Naive thymus-derived CD8-positive, alpha-beta T cell (primary cell): ENCODE data around the gene C12orf57. TPM values are rescaled to one million over a fixed set of nuclear protein-coding genes. Genes with fewer than 3 reads are reported as not detected.

Source experiments
- ATAC-seq, 2 donors: fragments of 150-1000 bp; cut with Tn5 transposase in 1 of 2; sonication (Bioruptor Pico), chemical (Tn5 transposase) in 1 of 2; 1 replicate in 1 of 2; 2 replicates in 1 of 2; pipeline ENCODE4 v1.10.0; 2021; ENCODE audit warnings: mild to moderate bottlenecking in 2 of 2, moderate library complexity in 2 of 2
- POLR2A ChIA-PET: fragments of 350-600 bp; sonication (Branson Sonifier 250); formaldehyde crosslinking; loops from one replicate; lab custom pipeline; 2021; ENCODE audit warnings: antibody characterized with exemption; lab: Charles Lee
- DNase-seq, 10 donors: peaks; one replicate each; pipeline versions ENCODE4 v3.0.0 to v3.0.0-alpha.2; 2020 to 2022
- H3K27ac Mint-ChIP-seq, 10 donors: one replicate each; pipeline ENCODE4 v1.8.0; 2020 to 2022; ENCODE audit warnings: mild to moderate bottlenecking in 10 of 10, mixed read lengths in 10 of 10, moderate library complexity in 4 of 10, inconsistent platforms in 1 of 10
- H3K27me3 Mint-ChIP-seq, 5 donors: one replicate each; pipeline ENCODE4 v1.8.0; 2021 to 2022; ENCODE audit warnings: mixed read lengths in 5 of 5
- H3K36me3 Mint-ChIP-seq, 3 donors: one replicate each; pipeline ENCODE4 v1.8.0; 2020 to 2022; ENCODE audit warnings: mixed read lengths in 3 of 3, mild to moderate bottlenecking in 2 of 3, inconsistent platforms in 1 of 3
- H3K4me1 Mint-ChIP-seq, 4 donors: one replicate each; pipeline ENCODE4 v1.8.0; 2021 to 2022; ENCODE audit warnings: mixed read lengths in 4 of 4
- H3K4me3 Mint-ChIP-seq, 10 donors: one replicate each; pipeline ENCODE4 v1.8.0; 2020 to 2022; ENCODE audit warnings: mild to moderate bottlenecking in 10 of 10, mixed read lengths in 10 of 10, moderate library complexity in 6 of 10, inconsistent platforms in 1 of 10
- H3K9me3 Mint-ChIP-seq, 9 donors: one replicate each; pipeline ENCODE4 v1.8.0; 2020 to 2022; ENCODE audit warnings: mixed read lengths in 9 of 9, mild to moderate bottlenecking in 3 of 9, inconsistent platforms in 1 of 9, moderate library complexity in 1 of 9
- polyA plus RNA-seq, 3 donors: library from polyadenylated mRNA; unstranded; fragments of 300-500 nt; fragmentation: Illumina TruSeq; gene quantifications; one replicate each; pipeline ENCODE4 v1.2.3, GENCODE V29; 2021
- total RNA-seq, 8 experiments: library from RNA in 2 of 8; stranded (reverse) in 2 of 8; gene quantifications; one replicate each; pipeline ENCODE4 v1.2.3 and lab custom pipeline; 2021 to 2026

C12orf57 gene
- total and polyA plus RNA-seq, 5 experiments from 2014 or later, result 329 to 519 (median 399) TPM

- DNase-seq, result peak in 1 of 10 donors; percentile 47
Observed at GRCh38 chr12:6932766-6933165, 11.1 kb upstream of the C12orf57 start.

DNA sequence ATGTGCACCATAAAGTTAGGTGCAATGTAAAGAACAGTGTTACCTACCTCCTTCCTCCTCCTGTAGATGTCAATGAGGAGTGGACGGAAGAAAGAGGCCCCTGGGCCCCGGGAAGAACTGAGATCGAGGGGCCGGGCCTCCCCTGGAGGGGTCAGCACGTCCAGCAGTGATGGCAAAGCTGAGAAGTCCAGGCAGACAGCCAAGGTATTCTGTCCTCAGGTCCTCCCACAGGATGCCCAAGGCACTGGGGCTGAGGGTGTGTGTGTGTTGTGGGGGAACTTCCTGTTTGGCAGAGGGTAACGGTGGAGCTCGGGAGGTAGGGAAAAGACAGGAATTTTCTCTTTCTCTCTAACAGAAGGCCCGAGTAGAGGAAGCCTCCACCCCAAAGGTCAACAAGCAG, 9.7 kb upstream of the C12orf57 start:
- H3K27me3 Mint-ChIP-seq, result no peaks in the 10 kb centered on the region
- H3K27ac Mint-ChIP-seq, result peak overlapping the region; percentile 43 to 98 (median 87)
- POLR2A ChIA-PET, result interaction anchor here (1.0 to 5.0 kb wide), 7 partner anchors 8 to 66 kb away, joined by 3 to 82 read pairs (median 8); partner anchors contain the start of genes ATN1, C12orf57, RNU7-1 and SPSB2
- peak in 1 of 10 donors; percentile 10 for DNase-seq
- H3K36me3 Mint-ChIP-seq, result peaks cover 0 to 30% (median 0%) of the 10 kb centered on the region in 3 donors
- no peak for ATAC-seq
- H3K4me3 Mint-ChIP-seq, result no peak overlapping the region
- H3K4me1 Mint-ChIP-seq, result peaks cover 42 to 63% (median 61%) of the 10 kb centered on the region in 4 donors
- no peaks in the 10 kb centered on the region for H3K9me3 Mint-ChIP-seq

More at GRCh38 chr12:6932766-6933165, 11.1 kb upstream of the C12orf57 start:
- peak overlapping the region; percentile 30 to 91 (median 86) for H3K27ac Mint-ChIP-seq
- H3K9me3 Mint-ChIP-seq, result no peaks in the 10 kb centered on the region
- H3K4me3 Mint-ChIP-seq, result peak overlapping the region in 4 of 10 donors; percentile 31 to 50 (median 46)
- POLR2A ChIA-PET, result interaction anchor here (0.7 to 1.4 kb wide), 5 partner anchors 11 to 168 kb away, joined by 3 to 4 read pairs (median 3); partner anchors contain the start of genes C12orf57 and RNU7-1
- no peaks in the 10 kb centered on the region for H3K27me3 Mint-ChIP-seq
- H3K4me1 Mint-ChIP-seq, result peaks cover 44 to 65% (median 63%) of the 10 kb centered on the region in 4 donors
- H3K36me3 Mint-ChIP-seq, result peaks cover 0 to 29% (median 0%) of the 10 kb centered on the region in 3 donors
- no peak for ATAC-seq

DNA sequence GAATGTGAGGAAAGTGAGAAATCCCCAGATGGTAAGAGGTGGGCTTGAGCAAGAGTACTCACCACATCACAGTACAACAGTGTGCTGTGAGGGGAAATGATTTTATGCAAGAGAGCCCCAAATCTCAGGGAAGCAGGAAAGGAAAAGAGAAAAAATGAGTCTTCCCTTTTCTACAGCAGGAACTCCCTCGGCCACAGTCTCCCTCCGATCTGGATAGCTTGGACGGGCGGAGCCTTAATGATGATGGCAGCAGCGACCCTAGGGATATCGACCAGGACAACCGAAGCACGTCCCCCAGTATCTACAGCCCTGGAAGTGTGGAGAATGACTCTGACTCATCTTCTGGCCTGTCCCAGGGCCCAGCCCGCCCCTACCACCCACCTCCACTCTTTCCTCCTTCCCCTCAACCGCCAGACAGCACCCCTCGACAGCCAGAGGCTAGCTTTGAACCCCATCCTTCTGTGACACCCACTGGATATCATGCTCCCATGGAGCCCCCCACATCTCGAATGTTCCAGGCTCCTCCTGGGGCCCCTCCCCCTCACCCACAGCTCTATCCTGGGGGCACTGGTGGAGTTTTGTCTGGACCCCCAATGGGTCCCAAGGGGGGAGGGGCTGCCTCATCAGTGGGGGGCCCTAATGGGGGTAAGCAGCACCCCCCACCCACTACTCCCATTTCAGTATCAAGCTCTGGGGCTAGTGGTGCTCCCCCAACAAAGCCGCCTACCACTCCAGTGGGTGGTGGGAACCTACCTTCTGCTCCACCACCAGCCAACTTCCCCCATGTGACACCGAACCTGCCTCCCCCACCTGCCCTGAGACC, 8.2 kb upstream of the C12orf57 start:
- H3K4me3 Mint-ChIP-seq, result peak overlapping the region in 9 of 10 donors; percentile 40 to 91 (median 50)
- H3K4me1 Mint-ChIP-seq, result peaks cover 34 to 54% (median 53%) of the 10 kb centered on the region in 4 donors
- ATAC-seq (no peak), DNase-seq (peak in 1 of 10 donors; percentile 62)
- no peaks in the 10 kb centered on the region for H3K27me3 Mint-ChIP-seq
- H3K27ac Mint-ChIP-seq, result peak overlapping the region; percentile 63 to 98 (median 98)
- H3K9me3 Mint-ChIP-seq, result no peaks in the 10 kb centered on the region
- H3K36me3 Mint-ChIP-seq, result peaks cover 0 to 32% (median 0%) of the 10 kb centered on the region in 3 donors
- POLR2A ChIA-PET, result interaction anchor here (0.8 to 18.4 kb wide), 11 partner anchors 8 to 83 kb away, joined by 3 to 1315 read pairs (median 12); partner anchors contain the start of genes ATN1, C12orf57, CDCA3 and ENO2

DNA sequence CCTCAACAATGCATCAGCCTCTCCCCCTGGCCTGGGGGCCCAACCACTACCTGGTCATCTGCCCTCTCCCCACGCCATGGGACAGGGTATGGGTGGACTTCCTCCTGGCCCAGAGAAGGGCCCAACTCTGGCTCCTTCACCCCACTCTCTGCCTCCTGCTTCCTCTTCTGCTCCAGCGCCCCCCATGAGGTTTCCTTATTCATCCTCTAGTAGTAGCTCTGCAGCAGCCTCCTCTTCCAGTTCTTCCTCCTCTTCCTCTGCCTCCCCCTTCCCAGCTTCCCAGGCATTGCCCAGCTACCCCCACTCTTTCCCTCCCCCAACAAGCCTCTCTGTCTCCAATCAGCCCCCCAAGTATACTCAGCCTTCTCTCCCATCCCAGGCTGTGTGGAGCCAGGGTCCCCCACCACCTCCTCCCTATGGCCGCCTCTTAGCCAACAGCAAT, 7.6 kb upstream of the C12orf57 start:
- DNase-seq (peak in 1 of 10 donors; percentile 52), ATAC-seq (no peak)
- Mint-ChIP-seq H3K4me1 (peaks cover 34 to 55% (median 49%) of the 10 kb centered on the region in 4 donors), H3K36me3 (peaks cover 0 to 32% (median 0%) of the 10 kb centered on the region in 3 donors), H3K9me3 (no peaks in the 10 kb centered on the region), H3K27ac (peak overlapping the region; percentile 91 to 98 (median 98)), H3K4me3 (peak overlapping the region; percentile 72 to 91 (median 86)), H3K27me3 (no peaks in the 10 kb centered on the region)
- POLR2A ChIA-PET, result interaction anchor here (0.6 to 18.4 kb wide), 16 partner anchors 8 to 313 kb away, joined by 3 to 1315 read pairs (median 6); partner anchors contain the start of genes ATN1, C12orf57, CDCA3 and ENO2

GRCh38 chr12:6936636-6937480, 7.0 kb upstream of the C12orf57 start:
- peak overlapping the region; percentile 91 to 98 (median 98) for H3K27ac Mint-ChIP-seq
- H3K27me3 Mint-ChIP-seq, result no peaks in the 10 kb centered on the region
- DNase-seq (peak in 9 of 10 donors; percentile 50 to 85 (median 66)), ATAC-seq (peak; percentile 34 to 38)
- POLR2A ChIA-PET, result interaction anchor here (0.6 to 18.4 kb wide), 26 partner anchors 10 to 314 kb away, joined by 3 to 1315 read pairs (median 8); partner anchors contain the start of genes ATN1, CDCA3, COPS7A and EMG1
- peaks cover 34 to 55% (median 49%) of the 10 kb centered on the region in 4 donors for H3K4me1 Mint-ChIP-seq
- peak overlapping the region; percentile 72 to 91 (median 86) for H3K4me3 Mint-ChIP-seq
- no peaks in the 10 kb centered on the region for H3K9me3 Mint-ChIP-seq
- peaks cover 0 to 32% (median 0%) of the 10 kb centered on the region in 3 donors for H3K36me3 Mint-ChIP-seq

DNA sequence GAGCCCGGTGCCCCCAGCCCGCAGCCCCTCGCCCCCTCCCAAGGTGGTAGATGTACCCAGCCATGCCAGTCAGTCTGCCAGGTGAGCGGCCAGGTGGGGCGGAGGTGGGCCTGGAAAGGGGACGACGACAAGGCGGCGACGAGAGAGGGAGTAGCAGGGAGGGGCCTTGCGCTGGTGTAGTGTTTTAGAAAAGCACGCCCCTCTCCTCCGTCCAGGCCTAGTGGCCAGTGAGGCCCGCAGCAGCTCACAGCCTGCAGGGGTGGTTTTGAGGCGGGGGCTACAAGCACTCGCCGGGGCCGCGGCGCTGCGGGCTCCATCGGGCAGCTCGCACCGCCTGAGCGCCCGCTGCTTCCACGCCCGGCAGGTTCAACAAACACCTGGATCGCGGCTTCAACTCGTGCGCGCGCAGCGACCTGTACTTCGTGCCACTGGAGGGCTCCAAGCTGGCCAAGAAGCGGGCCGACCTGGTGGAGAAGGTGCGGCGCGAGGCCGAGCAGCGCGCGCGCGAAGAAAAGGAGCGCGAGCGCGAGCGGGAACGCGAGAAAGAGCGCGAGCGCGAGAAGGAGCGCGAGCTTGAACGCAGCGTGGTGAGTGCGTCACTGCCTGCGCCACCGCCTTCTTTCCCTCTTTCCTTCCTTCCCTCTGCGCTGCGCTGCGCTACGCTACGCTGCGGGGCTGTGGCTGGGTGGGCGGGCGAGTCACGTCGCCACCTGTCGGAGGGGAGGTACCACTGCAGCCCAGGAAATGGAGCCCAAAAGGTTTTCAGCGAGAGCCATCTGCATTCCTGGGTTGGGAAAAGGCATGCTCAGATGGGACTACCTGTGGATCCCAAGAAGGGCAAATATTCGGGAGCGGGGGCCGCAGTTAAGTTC, 6.1 kb upstream of the C12orf57 start:
- DNase-seq, result peak; percentile 87 to 96 (median 92)
- Mint-ChIP-seq H3K9me3 (no peaks in the 10 kb centered on the region), H3K4me3 (peak overlapping the region; percentile 72 to 91 (median 86)), H3K27me3 (no peaks in the 10 kb centered on the region), H3K36me3 (peaks cover 0 to 30% (median 0%) of the 10 kb centered on the region in 3 donors), H3K27ac (peak overlapping the region; percentile 89 to 98 (median 98)), H3K4me1 (peaks cover 29 to 53% (median 48%) of the 10 kb centered on the region in 4 donors)
- POLR2A ChIA-PET, result interaction anchor here (0.8 to 18.4 kb wide), 23 partner anchors 9 to 274 kb away, joined by 3 to 1315 read pairs (median 9); partner anchors contain the start of genes ATN1, CDCA3, COPS7A and EMG1
- peak; percentile 85 to 93 for ATAC-seq

GRCh38 chr12:6938353-6939190, 5.2 kb upstream of the C12orf57 start:
- H3K27ac Mint-ChIP-seq, result peak overlapping the region; percentile 89 to 98 (median 98)
- peaks cover 0 to 26% (median 0%) of the 10 kb centered on the region in 3 donors for H3K36me3 Mint-ChIP-seq
- no peaks in the 10 kb centered on the region for H3K27me3 Mint-ChIP-seq
- ATAC-seq (no peak), DNase-seq (peak in 1 of 10 donors; percentile 62)
- POLR2A ChIA-PET, result interaction anchor here (0.9 to 18.4 kb wide), 22 partner anchors 8 to 249 kb away, joined by 3 to 1315 read pairs (median 10); partner anchors contain the start of genes ATN1, CDCA3, COPS7A and EMG1
- H3K9me3 Mint-ChIP-seq, result no peaks in the 10 kb centered on the region
- peaks cover 29 to 56% (median 50%) of the 10 kb centered on the region in 4 donors for H3K4me1 Mint-ChIP-seq
- peak overlapping the region in 9 of 10 donors; percentile 16 to 91 (median 79) for H3K4me3 Mint-ChIP-seq

GRCh38 chr12:6939191-6939540, 4.7 kb upstream of the C12orf57 start:
- no peaks in the 10 kb centered on the region for H3K27me3 Mint-ChIP-seq
- H3K9me3 Mint-ChIP-seq, result no peaks in the 10 kb centered on the region
- H3K36me3 Mint-ChIP-seq, result peaks cover 0 to 26% (median 0%) of the 10 kb centered on the region in 3 donors
- peak overlapping the region in 8 of 10 donors; percentile 16 to 74 (median 52) for H3K4me3 Mint-ChIP-seq
- POLR2A ChIA-PET, result interaction anchor here (0.9 to 18.4 kb wide), 9 partner anchors 13 to 88 kb away, joined by 3 to 1315 read pairs (median 26); partner anchors contain the start of genes CDCA3, EMG1, ENO2 and LRRC23
- peak overlapping the region; percentile 53 to 93 (median 84) for H3K27ac Mint-ChIP-seq
- H3K4me1 Mint-ChIP-seq, result peaks cover 30 to 59% (median 48%) of the 10 kb centered on the region in 4 donors
- DNase-seq (no peak), ATAC-seq (no peak)

DNA sequence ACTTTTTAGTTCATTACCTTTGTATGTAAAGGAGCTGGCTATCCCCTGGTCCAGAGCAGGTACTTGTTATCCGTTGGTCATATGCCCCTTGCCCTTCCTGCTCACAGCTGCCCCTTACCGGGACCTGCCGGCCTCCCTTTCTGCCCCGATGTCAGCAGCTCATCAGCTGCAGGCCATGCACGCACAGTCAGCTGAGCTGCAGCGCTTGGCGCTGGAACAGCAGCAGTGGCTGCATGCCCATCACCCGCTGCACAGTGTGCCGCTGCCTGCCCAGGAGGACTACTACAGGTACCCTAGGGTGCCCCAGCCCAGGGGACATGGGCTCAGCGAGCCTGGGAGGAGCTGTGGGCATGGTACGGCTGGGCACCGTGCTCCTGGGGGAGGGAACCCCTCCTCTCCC, 2.6 kb upstream of the C12orf57 start:
- peak in 1 of 10 donors; percentile 62 for DNase-seq
- Mint-ChIP-seq H3K4me1 (peaks cover 24 to 61% (median 50%) of the 10 kb centered on the region in 4 donors), H3K27me3 (no peaks in the 10 kb centered on the region), H3K36me3 (peaks cover 0 to 10% (median 0%) of the 10 kb centered on the region in 3 donors), H3K27ac (peak overlapping the region in 5 of 10 donors; percentile 14 to 98 (median 73)), H3K9me3 (no peaks in the 10 kb centered on the region), H3K4me3 (no peak overlapping the region)
- POLR2A ChIA-PET, result interaction anchor here (0.6 to 18.4 kb wide), 6 partner anchors 15 to 28 kb away, joined by 3 to 1315 read pairs (median 13); partner anchors contain the start of genes EMG1, ENO2 and PHB2
- no peak for ATAC-seq

GRCh38 chr12:6941782-6942181, 2.0 kb upstream of the C12orf57 start:
- ATAC-seq (no peak), DNase-seq (no peak)
- Mint-ChIP-seq H3K36me3 (peaks cover 0 to 6% (median 0%) of the 10 kb centered on the region in 3 donors), H3K4me1 (peaks cover 21 to 61% (median 49%) of the 10 kb centered on the region in 4 donors), H3K4me3 (peak overlapping the region in 1 of 10 donors; percentile 23), H3K27ac (peak overlapping the region in 8 of 10 donors; percentile 14 to 100 (median 98)), H3K27me3 (no peaks in the 10 kb centered on the region), H3K9me3 (no peaks in the 10 kb centered on the region)
- POLR2A ChIA-PET, result interaction anchor here (0.6 to 18.4 kb wide), 10 partner anchors 10 to 89 kb away, joined by 3 to 1315 read pairs (median 40); partner anchors contain the start of genes CDCA3, EMG1, ENO2 and PHB2
